Dermis blood vessel endothelial cell (primary cell): ENCODE measurements around the gene ISM1. TPM values are rescaled to one million over a fixed set of nuclear protein-coding genes. Genes with fewer than 3 reads are reported as not detected.
A peak's percentile ranks its signal among the peaks of the same experiment; 100 is the strongest.

Experiments used
- DNase-seq: peaks from one replicate; pipeline ENCODE4 v3.0.0; 2010
- total RNA-seq: library from RNA; depleted of rRNA; stranded (reverse); fragments of >200 nt; gene quantifications from 2 replicates; pipeline ENCODE4 v1.2.3, GENCODE V29; 2014

Gene ISM1
- 0.09 and 0.17 TPM in 2 replicates for total RNA-seq

- peak; percentile 35 for DNase-seq
These were observed at the start of gene ISM1 for GRCh38 chr20:13220904-13221297. Gene ISM1 (plus strand): TSS chr20:13221274. CDS start chr20:13221777, 503 bp downstream.

- no peak for DNase-seq
These were observed 47.9 kb upstream of the ISM1 start for GRCh38 chr20:13173201-13173600.

DNA sequence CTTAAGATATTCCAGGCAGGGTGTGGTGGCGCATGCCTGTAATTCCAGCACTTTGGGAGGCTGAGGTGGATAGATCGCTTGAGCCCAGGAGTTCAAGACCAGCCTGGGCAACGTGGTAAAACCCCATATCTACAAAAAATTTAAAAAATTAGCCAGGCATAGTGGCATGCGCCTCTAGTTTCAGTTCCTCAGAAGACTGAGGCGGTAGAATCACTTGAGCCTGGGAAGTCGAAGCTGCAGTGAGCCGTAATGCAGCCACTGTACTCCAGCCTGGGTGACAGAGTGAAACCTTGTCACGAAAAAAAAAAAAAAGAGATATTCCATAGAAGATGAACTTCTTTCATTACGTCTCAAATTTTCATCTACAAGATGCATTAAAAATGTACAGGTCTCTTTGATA is 46.7 kb upstream of the ISM1 start:
- no peak for DNase-seq

- no peak for DNase-seq
These were observed 39.8 kb upstream of the ISM1 start for GRCh38 chr20:13180986-13181889.

DNA sequence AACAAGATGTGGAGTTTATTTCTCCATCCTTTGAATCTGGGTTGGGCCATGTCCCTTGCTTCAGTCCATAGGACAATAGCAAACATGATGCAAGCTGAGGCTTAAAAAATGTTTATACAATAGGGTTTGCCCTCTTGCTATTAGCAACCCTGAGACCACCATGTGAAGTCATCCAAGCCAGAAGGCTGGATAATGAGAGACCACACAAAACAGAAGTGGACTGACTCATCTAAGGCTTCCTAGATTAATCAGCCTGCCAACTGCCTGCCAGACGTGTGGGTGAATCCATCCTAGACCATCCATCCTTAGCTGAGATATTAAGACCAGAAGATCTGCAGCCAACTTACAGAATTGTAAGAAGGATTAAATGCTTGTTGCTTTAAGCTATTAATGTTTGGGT is 38.1 kb upstream of the ISM1 start:
- no peak for DNase-seq

- no peak for DNase-seq
These were observed 34.9 kb upstream of the ISM1 start for GRCh38 chr20:13186043-13186774.

GRCh38 chr20:13187899-13188298 is 33.2 kb upstream of the ISM1 start:
- no peak for DNase-seq

GRCh38 chr20:13199279-13199678 is 21.8 kb upstream of the ISM1 start:
- DNase-seq: no peak

DNA sequence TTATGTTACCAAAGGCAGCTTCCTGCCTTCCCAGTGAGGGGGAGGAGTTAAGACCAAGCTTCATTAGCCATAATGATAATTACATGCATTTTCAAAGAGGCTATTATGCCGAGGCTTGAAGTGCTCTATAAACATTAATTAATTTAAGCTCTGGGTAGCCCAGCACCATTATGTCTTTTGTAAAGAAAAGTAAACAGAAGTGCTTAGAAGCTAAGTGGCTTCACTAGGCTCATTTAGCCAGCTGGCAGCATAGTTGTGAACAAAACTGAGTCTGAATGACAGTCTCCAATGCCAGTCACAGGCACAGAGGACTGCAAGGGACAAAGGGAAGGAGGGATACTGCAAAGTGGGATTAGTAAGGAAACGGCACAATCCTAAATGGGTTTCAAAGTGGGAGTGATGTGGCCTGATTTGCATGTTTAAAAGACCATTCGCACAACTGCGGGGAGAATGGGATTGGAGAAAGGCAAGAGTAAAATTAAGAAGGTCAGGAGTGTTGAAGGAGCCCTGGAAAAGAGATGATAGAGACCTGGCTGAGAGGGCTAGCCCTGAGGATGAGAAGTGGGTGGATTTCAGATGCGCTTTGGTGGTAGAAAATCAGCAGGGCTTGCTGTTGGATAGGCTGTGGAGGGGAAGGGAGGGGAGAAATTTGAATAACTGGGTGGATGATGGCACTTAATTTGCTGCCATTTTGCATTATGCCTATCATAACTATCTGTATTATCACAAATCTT is 20.1 kb upstream of the ISM1 start:
- DNase-seq: no peak

DNA sequence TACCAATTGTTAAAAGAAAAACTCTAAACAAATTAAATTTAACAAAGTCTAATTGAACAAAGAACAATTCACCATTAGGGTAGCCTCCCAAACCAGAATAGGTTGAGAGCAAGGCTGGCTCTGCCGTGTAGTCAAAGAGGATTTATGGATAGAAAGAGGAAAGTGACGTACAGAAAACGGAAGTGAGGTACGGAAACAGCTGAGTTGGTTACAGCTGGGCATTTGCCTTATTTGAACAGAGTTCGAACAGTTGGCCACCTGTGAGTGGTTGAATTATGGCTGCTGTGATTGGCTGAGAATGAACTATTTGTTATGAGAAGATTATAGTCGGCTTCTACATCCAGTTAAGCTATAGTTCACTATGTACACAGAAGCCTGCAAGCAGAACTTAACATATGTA is 18.5 kb upstream of the ISM1 start:
- no peak for DNase-seq

- no peak for DNase-seq
These were observed 15.6 kb upstream of the ISM1 start for GRCh38 chr20:13205425-13205824.

DNA sequence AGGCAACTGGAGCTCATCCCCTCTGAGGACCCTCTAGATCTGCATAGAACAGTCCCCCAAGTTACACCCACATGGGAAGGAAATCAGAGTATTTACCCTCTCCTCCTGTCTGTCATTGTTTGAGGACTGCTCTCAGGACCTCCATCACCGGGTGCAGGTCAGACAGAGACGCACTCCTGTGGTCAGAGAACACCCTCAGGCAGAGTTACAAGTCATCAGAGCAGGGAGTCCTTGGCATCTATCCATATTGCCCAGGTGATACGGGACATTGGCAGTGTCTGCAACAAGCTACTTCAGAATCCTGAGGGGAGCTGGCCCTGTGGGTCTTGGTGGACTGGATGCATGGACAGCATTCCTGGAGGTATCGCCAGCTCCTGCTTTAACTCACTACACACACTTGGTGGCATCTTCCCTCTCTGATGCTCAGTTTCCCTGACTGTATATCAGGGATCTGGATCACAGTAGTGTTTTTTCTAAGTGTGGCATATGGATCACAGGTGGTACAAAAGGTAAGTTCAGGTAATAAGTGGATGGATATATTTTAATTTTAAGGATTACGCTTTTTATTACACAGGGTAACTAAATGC is 15.1 kb upstream of the ISM1 start:
- no peak for DNase-seq

- DNase-seq: no peak
These were observed 14.1 kb upstream of the ISM1 start for GRCh38 chr20:13207016-13207415.

DNA sequence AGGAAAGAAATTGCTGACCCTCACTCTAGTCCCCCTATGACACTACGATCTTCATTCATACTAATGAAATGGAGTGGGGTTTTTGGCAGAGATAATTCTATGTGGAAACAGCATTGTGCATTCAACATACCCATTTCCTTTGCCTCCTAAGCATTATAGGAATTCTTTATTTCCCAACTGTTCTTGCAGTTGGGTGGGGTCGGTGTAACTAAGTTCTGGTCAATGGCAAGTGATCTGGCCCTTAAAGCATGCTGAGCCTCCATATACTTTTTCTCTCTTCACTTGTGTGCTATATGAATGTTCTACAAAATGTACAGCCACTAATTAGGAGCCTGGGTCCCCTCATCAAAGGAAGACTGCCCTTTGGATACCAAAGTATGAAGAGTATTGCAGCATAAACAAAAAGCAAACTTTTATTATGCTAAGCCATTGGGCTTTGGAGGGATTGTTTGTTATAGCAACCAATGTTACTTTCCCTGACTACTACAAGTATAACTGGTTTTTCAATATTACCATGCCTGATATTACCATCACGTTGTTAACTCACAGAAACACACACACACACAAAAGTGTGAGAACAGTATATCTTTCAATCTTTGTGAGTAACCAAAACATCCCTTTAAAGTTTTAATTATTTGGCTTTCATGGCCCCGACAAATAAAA is 9.0 kb upstream of the ISM1 start:
- no peak for DNase-seq

GRCh38 chr20:13212750-13213149 is 8.3 kb upstream of the ISM1 start:
- no peak for DNase-seq

DNA sequence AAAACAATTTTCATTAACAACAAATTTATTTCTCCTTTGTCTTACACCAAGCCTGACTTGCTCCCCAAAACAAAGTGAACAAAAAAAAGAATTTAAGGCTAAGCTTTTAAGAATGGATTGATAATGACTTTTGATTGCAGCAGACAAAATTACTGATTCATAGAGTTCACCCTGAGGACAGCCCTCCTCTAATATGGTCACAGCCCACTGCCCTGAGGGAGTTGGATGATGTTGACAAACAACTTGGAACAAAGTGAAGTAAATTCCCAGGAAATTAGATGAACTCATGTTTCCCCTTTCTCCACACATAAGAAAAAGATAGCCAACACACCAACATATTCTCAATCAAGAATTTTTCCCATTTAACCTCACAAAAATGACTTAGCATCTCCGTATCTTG is 7.7 kb upstream of the ISM1 start:
- DNase-seq: no peak

GRCh38 chr20:13216533-13216932 is 4.5 kb upstream of the ISM1 start:
- DNase-seq: no peak

DNA sequence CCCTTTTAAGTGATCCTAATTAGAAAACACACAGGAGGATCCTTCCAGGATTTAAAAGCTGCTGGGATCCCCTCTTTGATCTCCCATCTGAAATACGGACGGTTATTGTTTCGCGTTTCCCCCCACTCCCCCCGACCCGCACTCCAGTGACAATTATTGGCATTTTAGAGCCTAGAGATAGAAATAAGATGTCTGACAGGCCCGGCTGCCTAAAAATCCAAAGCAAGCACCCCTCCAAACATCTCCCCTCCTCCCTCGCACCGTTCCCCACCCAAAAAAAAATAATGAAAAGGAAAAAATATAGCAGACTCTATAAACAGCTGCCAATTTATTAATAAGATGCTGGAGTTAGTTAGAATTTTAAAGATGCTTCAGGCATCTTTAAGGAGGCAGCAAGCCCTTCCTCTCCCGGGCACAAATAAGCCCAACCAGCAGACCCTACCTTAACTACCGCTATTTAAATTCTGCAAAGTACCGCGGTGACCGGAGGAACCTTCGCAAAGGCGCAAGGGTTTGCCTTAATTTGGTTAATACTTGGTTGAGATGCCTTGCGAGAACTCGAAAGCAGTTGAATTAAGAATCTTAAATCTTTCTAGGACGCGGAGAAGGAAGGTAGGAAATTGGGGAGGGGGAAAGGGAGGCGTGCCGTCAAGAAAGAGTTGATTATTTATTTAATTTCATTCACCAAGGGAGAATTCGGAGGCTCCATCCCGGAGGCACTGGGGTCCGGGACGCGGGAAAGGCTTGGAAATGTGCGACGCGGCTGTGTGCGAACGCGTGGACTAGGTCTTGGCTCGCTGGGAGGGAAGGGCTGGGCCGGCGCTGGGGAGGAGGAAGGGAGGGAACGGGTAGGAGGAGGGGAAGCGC is 1.5 kb upstream of the ISM1 start:
- DNase-seq: no peak

DNA sequence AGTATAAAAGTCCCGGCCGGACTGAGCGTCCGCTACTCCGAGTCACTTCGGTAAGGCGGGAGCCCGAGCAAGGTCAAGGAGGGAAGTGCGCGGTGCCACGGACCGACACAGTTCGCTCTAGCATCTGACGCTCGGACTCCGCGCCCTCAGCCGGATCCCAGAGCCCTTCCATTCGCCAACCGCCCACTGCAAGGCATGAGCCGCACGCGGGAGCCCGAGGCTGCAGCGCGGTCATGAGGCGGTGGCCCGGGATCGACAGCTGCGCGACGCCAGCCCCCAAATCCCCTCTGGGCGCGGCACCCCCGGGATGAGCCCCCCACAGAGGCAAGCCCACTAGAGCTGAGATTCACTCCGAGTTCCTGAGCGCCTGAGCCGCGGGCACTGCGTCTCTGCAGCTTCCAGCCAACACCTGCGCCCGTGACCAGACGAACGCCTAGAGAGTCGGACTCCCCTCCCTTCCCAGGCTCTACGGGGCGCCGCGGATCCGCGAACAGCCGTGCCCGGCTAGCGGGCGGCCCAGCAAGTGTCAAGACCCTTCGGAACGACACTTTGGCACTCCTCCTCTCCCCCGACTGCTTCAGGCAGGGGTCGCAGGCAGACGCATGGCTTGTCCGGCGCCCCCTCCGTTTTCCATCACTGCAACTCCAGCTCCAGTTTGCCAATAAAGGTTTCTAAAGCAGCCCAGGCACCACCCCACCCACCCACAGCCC is 725 bp upstream of the ISM1 start:
- DNase-seq: peak; percentile 50

DNA sequence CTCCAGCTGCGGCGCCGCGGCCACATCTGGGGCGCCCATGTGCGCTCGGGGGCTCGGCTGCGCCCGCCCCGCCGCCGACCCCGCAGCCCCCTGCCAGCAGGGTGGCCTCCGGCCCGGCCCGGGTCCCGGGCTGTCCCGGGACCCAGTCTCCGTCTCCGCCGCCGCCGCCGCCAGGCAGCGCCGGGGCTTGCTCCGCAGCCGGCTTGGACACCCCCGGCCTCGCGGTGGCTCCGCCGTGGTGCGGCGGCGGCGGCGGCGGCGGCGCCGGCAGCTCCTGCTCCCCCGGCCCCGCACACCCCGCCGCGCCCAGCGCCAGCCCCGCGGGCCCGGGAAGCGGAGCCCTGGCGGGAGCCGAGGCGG is 219 bp downstream of the ISM1 start:
- no peak for DNase-seq
